HG02642 (cell line): ENCODE results near the gene TLE4.

ENCODE experiments used
- ATAC-seq: cut with Tn5 transposase; IDR thresholded peaks from one replicate; pipeline ENCODE4 v1.9.1; 2021; ENCODE audit warnings: mild to moderate bottlenecking; ENCODE audit not compliant: unreplicated experiment, poor library complexity

The TLE4 gene

GRCh38 chr9:79763671-79764285 is 192.0 kb downstream of the TLE4 start:
- ATAC-seq, result no peak

- no peak for ATAC-seq
These were observed 192.6 kb downstream of the TLE4 start for GRCh38 chr9:79764374-79764773.

DNA sequence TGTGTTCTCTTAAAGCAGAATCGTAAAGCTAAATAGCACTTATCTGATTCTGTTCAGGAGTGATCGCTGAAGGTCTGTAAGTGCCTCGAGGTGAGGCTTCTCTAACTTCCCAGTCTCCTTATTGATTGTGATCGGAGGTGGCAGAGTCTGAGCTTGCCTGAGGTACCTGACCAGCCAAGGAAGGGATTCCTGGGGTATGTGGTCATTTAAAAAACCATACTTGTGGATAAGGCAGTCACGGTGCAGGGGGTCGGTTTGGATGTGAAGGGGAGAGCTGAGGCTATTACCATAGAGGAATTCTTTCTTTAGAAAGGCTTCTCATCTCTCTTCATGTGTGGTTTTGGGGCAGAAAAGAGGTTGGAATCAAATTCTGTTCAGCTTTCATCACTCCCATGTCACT is 193.7 kb downstream of the TLE4 start:
- ATAC-seq, result no peak

GRCh38 chr9:79766091-79766490 is 194.3 kb downstream of the TLE4 start:
- ATAC-seq, result no peak

GRCh38 chr9:79768194-79768593 is 196.4 kb downstream of the TLE4 start:
- ATAC-seq, result no peak

- ATAC-seq, result no peak
These were observed 197.9 kb downstream of the TLE4 start for GRCh38 chr9:79769476-79770275.

- ATAC-seq, result no peak
These were observed 202.6 kb downstream of the TLE4 start for GRCh38 chr9:79774356-79774755.
